Right lung (tissue), 5 donors: ENCODE measurements around the gene RHOG. TPM values are rescaled to one million over a fixed set of nuclear protein-coding genes. Genes with fewer than 3 reads are reported as not detected.
"Not testable (repeated sequence)": the region's sequence is repeated elsewhere in the genome, so short reads cannot be mapped to it uniquely, and the experiment has no call there.

Source experiments
- DNase-seq, 2 donors: peaks; one replicate each; pipeline ENCODE4 v3.0.0-alpha.2; 2013
- polyA plus RNA-seq, 5 donors: library from polyadenylated mRNA; unstranded; fragments of 120-200 nt; gene quantifications; one replicate each; pipeline versions ENCODE4 v1.2.1 to v1.2.3, GENCODE V29; 2013; ENCODE audit warnings: inconsistent platforms in 1 of 5, low replicate concordance in 1 of 5; ENCODE audit not compliant: insufficient read length in 5 of 5, insufficient read depth in 1 of 5

RHOG gene
- polyA plus RNA-seq, 5 donors: 21.0 to 36.0 (median 24.7) TPM

GRCh38 chr11:3810951-3811350, 29.8 kb downstream of the RHOG start:
- no peak for DNase-seq

DNA sequence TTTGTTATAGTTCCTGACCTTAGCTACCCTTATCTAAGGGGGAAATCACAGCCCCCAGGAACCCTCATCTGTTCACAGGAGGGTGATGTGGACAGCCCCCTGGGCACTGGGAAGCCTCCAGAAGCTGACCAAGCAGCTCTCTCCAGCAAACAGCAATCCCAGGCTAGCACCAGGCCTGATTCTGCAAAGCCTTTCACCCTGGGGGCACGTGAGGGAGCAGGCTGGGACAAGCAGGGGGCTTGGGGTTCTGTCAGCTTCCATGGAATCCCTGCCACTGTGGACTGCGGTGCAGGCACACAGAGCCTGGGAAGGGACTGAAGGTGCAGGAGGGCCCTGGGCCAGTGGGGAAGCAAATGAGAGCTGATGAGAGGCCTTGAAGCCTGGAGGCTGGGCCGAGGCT, 30.3 kb downstream of the RHOG start:
- DNase-seq: no peak

DNA sequence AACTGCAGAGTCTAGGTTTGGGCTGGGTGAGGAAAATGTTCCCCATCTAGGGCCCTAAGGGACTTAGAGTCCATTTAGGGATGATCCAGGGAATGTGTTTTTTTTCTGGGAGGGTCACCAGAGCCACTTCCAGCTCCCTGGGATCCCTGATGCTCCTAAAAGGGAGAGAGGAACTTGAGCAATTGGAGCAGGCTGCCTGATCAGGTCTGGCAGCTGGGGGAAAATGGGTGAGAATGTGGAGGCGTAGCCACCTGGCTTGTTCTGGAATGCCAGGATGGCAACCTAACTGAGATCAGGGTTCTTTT, 31.2 kb downstream of the RHOG start:
- no peak for DNase-seq

GRCh38 chr11:3808861-3809623, 31.7 kb downstream of the RHOG start:
- DNase-seq: peak in 1 of 2 donors; percentile 17

DNA sequence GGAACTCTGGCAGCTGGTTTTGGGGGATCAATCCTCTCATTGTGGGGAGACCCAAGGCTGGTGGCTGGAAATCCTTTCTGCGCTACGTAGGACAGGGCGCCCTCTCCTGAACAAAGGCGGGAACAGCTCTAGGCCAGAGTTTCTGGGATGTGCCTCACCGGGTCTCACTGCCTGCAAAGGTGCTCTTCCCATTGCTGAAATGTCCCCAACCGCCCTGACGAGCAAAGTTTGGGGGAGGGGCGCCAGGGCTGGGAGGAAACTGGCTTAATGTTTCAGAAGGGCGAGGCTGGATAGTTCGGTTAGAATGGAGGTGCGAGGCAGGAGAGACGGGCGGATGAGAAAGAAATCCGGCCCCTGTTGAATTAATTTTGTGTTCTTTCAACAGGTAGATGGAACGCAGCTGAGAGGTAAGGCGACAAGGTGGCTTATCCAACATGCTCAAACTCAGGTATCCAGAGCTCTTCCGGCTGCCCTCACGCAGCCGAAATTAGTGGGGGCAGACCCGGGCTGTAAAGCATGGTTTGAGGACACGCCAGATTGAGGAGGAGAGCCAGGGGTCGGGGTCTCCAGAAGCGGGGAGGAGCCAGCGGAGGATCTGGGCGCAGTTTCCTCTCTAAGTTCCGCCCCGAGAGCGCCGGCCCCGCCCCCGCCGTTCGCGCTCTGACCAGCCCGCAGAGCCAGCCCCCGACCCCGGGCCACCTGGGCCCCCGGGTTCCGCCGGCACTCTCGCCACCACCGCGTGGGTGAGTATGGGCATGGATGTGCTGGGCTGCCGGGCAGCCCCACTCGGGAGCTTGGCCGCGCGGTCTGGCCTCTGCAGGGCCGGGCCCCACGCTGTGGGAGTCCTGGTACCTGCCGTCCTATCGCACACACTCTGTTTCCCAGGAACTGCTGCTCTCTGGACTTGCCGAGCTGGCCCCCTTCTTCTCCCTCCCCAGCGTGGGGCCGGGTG, 32.6 kb downstream of the RHOG start, which contains the start of gene PGAP2:
Gene PGAP2, plus strand, starts transcription at position 652 of the 952 bp plus-strand sequence. CDS start 2,700 bp downstream, outside the sequence.
- DNase-seq: peak; percentile 54 to 55

- DNase-seq: no peak
Observed at GRCh38 chr11:3803726-3804495, 36.8 kb downstream of the RHOG start.

DNA sequence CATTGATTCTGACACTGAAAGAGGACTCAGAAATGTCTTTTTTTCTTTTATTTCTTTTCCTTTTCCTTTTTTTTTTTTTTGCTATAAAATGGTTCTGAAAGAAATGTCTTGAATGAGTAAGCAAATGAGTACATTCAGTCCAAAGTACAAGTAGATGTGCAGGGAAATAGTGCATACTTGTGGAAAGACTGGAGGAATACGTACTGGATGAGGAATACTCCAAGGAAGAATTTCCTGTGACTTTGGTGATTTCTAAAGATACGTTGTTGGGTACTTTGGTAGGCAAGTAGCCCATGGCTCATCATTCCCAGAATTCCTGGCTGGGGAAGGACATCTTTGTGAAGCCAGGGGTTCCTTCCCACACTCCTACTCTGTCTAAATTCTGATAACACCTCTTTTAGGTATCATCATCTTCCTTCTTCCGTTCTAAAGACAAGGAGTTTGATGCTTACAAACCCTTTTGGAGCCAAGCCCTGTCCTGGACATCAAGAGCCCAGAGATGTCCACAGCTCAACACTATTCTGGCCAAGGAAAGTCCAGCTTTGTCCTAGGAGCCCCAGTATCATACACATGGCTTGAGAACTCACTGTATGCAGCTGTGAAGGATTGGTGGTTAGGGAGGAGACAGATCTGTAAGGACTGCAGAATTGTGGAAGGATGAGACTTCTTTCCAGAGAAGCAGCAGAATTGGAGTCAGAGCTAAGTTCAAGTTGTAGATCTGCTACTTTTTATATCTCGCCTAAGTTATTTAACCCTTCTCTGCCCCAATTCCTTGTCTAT, 38.6 kb downstream of the RHOG start:
- no peak for DNase-seq

- DNase-seq: no peak
Observed at GRCh38 chr11:3799873-3800272, 40.9 kb downstream of the RHOG start.

DNA sequence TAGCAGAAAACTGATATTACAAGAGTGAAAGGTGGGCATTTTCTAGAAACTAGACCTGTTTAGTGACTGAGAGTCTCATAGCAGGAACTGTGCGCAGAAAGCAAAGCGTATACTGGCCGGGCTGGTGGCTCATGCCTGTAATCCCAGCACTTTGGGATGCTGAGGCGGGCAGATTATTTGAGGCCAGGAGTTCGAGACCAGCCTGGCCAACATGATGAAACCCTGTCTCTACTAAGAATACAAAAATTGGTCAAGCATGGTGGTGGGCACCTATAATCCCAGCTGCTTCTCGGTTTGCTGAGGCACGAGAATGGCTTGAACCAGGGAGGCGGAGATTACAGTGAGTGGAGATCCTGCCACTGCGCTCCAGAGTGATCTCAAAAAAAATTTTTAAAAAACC, 41.6 kb downstream of the RHOG start:
- DNase-seq: no peak

DNA sequence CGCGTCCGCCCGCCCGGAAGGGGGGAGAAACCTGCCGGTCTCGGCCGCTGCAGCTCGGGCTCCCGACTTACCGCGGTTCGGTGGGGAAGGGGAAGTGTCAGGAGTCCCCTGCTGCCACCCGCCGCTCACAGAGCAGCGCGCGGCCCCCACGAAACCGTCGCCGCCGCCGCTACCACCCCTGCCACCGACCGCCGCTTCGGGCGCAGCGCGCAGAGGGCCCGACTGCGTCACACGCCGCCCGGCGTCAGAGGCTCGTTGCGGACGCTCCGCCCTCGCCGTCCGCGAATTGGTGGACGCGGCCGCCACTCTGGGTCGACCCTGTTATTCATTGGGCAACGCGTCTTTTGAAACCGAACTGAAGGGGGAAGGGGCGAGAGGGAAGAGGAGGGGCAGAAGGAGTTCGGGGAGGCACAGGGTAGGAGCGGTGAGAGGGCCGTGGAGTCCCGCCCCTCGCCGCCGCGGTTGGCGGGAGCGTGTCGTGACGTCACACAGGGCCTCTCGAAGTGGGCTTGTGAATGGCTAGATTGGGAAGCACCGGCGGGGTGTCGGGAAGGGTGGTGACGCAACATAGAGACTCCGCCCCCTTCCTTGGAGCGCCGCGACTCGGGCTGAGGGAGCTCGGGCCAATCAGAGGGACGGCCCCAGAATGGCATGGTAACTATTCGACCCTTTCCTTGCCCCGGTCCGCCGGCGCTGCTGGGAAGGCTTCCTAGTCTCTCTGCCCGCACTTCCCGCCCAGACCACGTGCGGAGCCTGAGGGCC, 43.2 kb downstream of the RHOG start, which contains the start of gene NUP98:
Gene NUP98, minus strand, starts transcription at position 226 of the 762 bp plus-strand sequence. CDS start 15,437 bp downstream, outside the sequence.
- peak; percentile 100 for DNase-seq

DNA sequence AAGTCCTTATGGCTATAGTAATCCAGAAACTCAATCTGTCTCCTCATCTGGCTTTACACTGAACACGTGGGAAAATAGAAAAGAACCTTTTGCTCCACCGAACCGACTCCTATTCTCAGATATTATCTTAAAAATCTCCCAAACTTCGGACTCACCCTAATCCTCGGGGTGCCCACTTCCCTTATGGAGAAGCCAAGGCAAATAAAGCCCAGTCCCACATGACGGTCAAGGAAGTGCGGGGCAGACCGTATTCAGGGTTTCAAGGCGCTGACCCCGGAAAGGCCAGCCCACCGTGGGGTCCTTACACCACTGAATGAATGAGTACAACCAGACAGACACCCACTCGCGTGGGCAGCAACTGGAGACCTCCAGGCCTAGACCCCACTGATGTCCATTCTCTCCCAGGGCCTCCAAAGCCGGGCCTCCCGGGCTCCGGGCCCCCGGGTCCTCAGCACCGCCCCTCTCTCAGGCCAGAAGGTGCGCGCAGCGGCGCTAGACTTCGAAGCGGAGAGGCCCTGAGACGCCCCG, 43.9 kb downstream of the RHOG start:
- DNase-seq: peak in 1 of 2 donors; percentile 11

GRCh38 chr11:3796346-3796745, 44.4 kb downstream of the RHOG start:
- DNase-seq: no peak

GRCh38 chr11:3796002-3796311, 44.8 kb downstream of the RHOG start:
- no peak for DNase-seq

GRCh38 chr11:3795131-3796001, 45.4 kb downstream of the RHOG start:
- DNase-seq: no peak

- not testable (repeated sequence) for DNase-seq
Observed at GRCh38 chr11:3794387-3794786, 46.4 kb downstream of the RHOG start.

DNA sequence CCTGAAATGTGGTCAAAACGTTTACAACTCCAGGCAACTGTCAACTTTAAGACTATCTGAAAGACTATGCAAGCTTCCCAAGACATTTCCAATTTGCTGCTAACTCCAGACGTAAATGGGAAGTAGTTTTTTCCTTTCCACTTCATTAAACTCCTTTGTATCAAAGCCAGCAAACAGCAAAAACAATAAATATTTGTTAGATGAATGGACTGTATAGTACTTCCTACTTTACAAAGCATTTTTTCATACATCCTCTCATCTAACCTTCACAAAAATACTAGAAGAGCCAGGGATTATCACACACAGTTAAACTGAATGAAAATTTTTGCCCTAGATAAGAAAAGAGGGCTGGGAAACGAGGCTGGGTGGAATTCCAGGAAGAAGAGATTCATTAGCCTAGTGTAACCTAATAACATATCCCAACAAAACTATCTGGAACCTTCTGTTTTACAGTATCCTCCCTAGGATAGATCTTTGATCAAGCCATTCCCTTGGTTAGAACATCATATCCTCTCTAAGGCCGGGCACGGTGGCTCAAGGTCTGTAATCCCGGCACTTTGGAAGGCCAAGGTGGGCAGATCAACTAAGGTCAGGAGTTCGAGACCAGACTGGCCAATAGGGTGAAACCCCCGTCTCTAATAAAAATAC, 53.9 kb downstream of the RHOG start:
- DNase-seq: peak; percentile 48 to 72

- no peak for DNase-seq
Observed at GRCh38 chr11:3783611-3784010, 57.1 kb downstream of the RHOG start.

DNA sequence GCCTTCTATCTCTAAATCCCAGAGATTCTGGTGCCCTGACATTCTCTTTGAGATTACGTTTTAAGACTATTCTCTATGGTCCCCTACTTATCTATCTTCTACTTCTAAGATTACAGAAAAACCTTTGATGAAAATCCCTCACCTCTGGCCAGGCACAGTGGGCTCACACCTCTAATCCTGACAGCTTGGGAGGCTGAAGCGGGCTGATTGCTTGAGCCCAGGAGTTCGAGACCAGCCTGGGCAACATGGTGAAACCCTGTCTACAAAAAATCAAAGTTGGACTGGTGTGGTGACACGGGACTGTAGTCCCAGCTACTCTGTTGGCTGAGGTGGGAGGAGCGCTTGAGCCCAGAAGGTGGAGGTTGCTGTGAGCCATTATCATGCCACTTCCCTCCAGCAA, 57.8 kb downstream of the RHOG start:
- no peak for DNase-seq

DNA sequence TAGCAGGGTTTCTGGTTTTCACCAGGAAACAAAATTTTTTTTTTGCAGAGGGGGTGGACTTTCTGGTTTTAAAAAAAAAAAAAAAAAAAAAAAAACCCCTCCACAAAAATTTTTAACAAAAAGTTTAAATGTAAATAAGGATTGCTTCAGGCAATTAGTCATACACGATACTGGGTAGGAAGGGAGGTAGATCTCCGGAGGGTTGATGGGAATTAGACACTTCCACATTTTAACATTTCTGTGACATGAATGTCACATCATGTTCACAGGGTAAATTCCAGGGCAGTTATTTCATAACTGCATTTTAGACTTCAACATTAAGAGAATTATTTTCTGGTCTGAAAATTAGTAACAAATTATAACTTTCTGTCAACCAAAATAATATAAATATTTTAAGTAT, 59.3 kb downstream of the RHOG start:
- no peak for DNase-seq
